Measurements from ENCODE around the gene AMMECR1L.

DNA sequence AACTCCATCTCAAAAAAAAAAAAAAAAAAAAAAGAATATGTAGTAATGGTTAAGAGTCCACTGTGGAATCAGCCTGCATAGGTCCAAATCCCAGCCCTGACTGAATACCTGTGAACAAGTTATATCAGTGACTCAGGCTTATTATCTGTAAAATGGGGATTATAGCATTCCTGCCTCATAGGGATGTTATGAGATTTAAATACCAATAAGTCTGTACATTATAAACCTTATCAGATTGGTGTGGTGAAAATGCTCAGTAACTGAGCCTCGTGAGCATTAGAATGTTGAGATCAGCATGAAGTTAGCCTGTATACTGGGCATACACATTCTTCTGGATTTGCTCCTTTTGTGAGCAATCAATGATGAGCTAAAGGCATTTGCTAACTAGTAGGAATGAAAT is 3.0 kb upstream of the AMMECR1L start:
- TF ChIP-seq POLR2AphosphoS5 (IDR thresholded peaks at IDR 0.05): no peak
- TF ChIP-seq, protein P1, sequence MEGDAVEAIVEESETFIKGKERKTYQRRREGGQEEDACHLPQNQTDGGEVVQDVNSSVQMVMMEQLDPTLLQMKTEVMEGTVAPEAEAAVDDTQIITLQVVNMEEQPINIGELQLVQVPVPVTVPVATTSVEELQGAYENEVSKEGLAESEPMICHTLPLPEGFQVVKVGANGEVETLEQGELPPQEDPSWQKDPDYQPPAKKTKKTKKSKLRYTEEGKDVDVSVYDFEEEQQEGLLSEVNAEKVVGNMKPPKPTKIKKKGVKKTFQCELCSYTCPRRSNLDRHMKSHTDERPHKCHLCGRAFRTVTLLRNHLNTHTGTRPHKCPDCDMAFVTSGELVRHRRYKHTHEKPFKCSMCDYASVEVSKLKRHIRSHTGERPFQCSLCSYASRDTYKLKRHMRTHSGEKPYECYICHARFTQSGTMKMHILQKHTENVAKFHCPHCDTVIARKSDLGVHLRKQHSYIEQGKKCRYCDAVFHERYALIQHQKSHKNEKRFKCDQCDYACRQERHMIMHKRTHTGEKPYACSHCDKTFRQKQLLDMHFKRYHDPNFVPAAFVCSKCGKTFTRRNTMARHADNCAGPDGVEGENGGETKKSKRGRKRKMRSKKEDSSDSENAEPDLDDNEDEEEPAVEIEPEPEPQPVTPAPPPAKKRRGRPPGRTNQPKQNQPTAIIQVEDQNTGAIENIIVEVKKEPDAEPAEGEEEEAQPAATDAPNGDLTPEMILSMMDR (IDR thresholded peaks at IDR 0.05): no peak
